Liver (tissue), 9 donors: ENCODE measurements around the gene KRT8. TPM values are rescaled to one million over a fixed set of nuclear protein-coding genes. Genes with fewer than 3 reads are reported as not detected.

Experiments used
- DNase-seq: peaks from one replicate; pipeline ENCODE4 v3.0.0-alpha.2; 2017; ENCODE audit warnings: low spot score
- H3K27ac ChIP-seq, 2 donors: one replicate each; pipeline ENCODE4 v1.7.0; 2013; ENCODE audit warnings: inconsistent platforms in 2 of 2, low read length in 2 of 2, control low read depth in 1 of 2, low read depth in 1 of 2, mild to moderate bottlenecking in 1 of 2
- H3K27me3 ChIP-seq, 4 donors: one replicate each; pipeline versions ENCODE4 v1.6.1 to v1.7.0; 2013; ENCODE audit warnings: low read length in 3 of 4, inconsistent platforms in 1 of 4, mild to moderate bottlenecking in 1 of 4, moderate library complexity in 1 of 4; ENCODE audit not compliant: control insufficient read depth in 4 of 4, insufficient read depth in 4 of 4
- H3K36me3 ChIP-seq, 4 donors: one replicate each; pipeline versions ENCODE4 v1.6.1 to v1.7.0; 2013; ENCODE audit warnings: low read length in 3 of 4, mild to moderate bottlenecking in 3 of 4, low read depth in 1 of 4, moderate library complexity in 1 of 4; ENCODE audit not compliant: control insufficient read depth in 4 of 4, insufficient read depth in 3 of 4
- H3K4me1 ChIP-seq, 4 donors: one replicate each; pipeline versions ENCODE4 v1.6.1 to v1.7.0; 2013; ENCODE audit warnings: low read length in 3 of 4, mild to moderate bottlenecking in 3 of 4, moderate library complexity in 1 of 4; ENCODE audit not compliant: control insufficient read depth in 4 of 4, insufficient read depth in 4 of 4
- H3K4me3 ChIP-seq, 3 donors: one replicate each; pipeline versions ENCODE4 v1.6.1 to v1.7.0; 2013; ENCODE audit warnings: low read length in 3 of 3, control low read depth in 1 of 3, low read depth in 1 of 3, mild to moderate bottlenecking in 1 of 3
- H3K9ac ChIP-seq, 2 donors: one replicate each; pipeline ENCODE4 v1.7.0; 2013; ENCODE audit warnings: low read length in 2 of 2, mild to moderate bottlenecking in 2 of 2, moderate library complexity in 2 of 2, control low read depth in 1 of 2, low read depth in 1 of 2
- H3K9me3 ChIP-seq, 4 donors: one replicate each; pipeline versions ENCODE4 v1.6.1 to v1.7.0; 2013; ENCODE audit warnings: low read length in 3 of 4; ENCODE audit not compliant: control insufficient read depth in 4 of 4
- ATF3 ChIP-seq: IDR thresholded peaks from 2 replicates; pipeline ENCODE4 v1.6.1; 2016; ENCODE audit warnings: antibody characterized with exemption
- CTCF ChIP-seq: fragments of 150-350 bp; IDR thresholded peaks from 2 replicates; pipeline ENCODE4 v1.5.1; 2017; ENCODE audit warnings: improper control_type of control experiment, low read depth, low read length; ENCODE audit not compliant: missing input control
- EGR1 ChIP-seq, 2 donors: IDR thresholded peaks; 2 replicates each; pipeline ENCODE4 v1.6.1; 2016 to 2018; ENCODE audit warnings: antibody characterized with exemption in 2 of 2, low read depth in 2 of 2
- FOXA1 ChIP-seq: IDR thresholded peaks from 2 replicates; pipeline ENCODE4 v1.6.1; 2016; ENCODE audit warnings: antibody characterized with exemption
- FOXA2 ChIP-seq: IDR thresholded peaks from 2 replicates; pipeline ENCODE4 v1.6.1; 2016; ENCODE audit warnings: antibody characterized with exemption
- GABPA ChIP-seq, 2 donors: IDR thresholded peaks in 1 of 2; conservative IDR thresholded peaks in 1 of 2; 2 replicates each; pipeline ENCODE4 v1.6.1; 2016; ENCODE audit warnings: antibody characterized with exemption in 2 of 2, mild to moderate bottlenecking in 1 of 2, moderate library complexity in 1 of 2
- HNF4A ChIP-seq, 2 donors: conservative IDR thresholded peaks; 2 replicates each; pipeline ENCODE4 v1.6.1; 2016; ENCODE audit warnings: antibody characterized with exemption in 2 of 2, mild to moderate bottlenecking in 2 of 2
- HNF4G ChIP-seq: IDR thresholded peaks from 2 replicates; pipeline ENCODE4 v1.6.1; 2016; ENCODE audit warnings: antibody characterized with exemption
- JUND ChIP-seq, 2 donors: IDR thresholded peaks; 2 replicates each; pipeline ENCODE4 v1.6.1; 2016; ENCODE audit warnings: antibody characterized with exemption in 2 of 2
- NR2F2 ChIP-seq: IDR thresholded peaks from 2 replicates; pipeline ENCODE4 v1.6.1; 2016; ENCODE audit warnings: antibody characterized with exemption
- RAD21 ChIP-seq, 2 donors: IDR thresholded peaks; 2 replicates each; pipeline ENCODE4 v1.6.1; 2016; ENCODE audit warnings: antibody characterized with exemption in 2 of 2, mild to moderate bottlenecking in 2 of 2
- RXRA ChIP-seq, 2 donors: IDR thresholded peaks; 2 replicates each; pipeline ENCODE4 v1.6.1; 2017 to 2018; ENCODE audit warnings: antibody characterized with exemption in 2 of 2, mild to moderate bottlenecking in 1 of 2
- SP1 ChIP-seq: IDR thresholded peaks from 2 replicates; pipeline ENCODE4 v1.6.1; 2018; ENCODE audit warnings: antibody characterized with exemption, mild to moderate bottlenecking
- TAF1 ChIP-seq: conservative IDR thresholded peaks from 2 replicates; pipeline ENCODE4 v1.6.1; 2016; ENCODE audit warnings: antibody characterized with exemption, mild to moderate bottlenecking
- YY1 ChIP-seq: IDR thresholded peaks from 2 replicates; pipeline ENCODE4 v1.6.1; 2016; ENCODE audit warnings: antibody characterized with exemption, mild to moderate bottlenecking
- ZBTB33 ChIP-seq: IDR thresholded peaks from 2 replicates; pipeline ENCODE4 v1.6.1; 2016; ENCODE audit warnings: antibody characterized with exemption
- WGBS: extraction: QIAGEN DNeasy Blood & Tissue Kit; methylation state at CpG from one replicate; pipeline ENCODE4 v1.1.7; 2013; 5-methylcytosine and 5-hydroxymethylcytosine counted together
- polyA plus RNA-seq, 2 donors: library from polyadenylated mRNA; stranded (reverse) in 1 of 2; unstranded in 1 of 2; fragments of 200-250 nt in 1 of 2; fragments of >200 nt in 1 of 2; fragmentation: Nextera tagmentation in 1 of 2; extraction: Ambion mirVana in 1 of 2; gene quantifications; one replicate each; pipeline versions ENCODE4 v1.2.1 to v1.2.3, GENCODE V29; 2013 to 2015
- total RNA-seq, 2 donors: library from RNA; depleted of rRNA; stranded (reverse); fragments of >200 nt; gene quantifications; one replicate each; pipeline ENCODE4 v1.2.3, GENCODE V29; 2014
- TF ChIP-seq, protein P1 (sequence below): IDR thresholded peaks from 2 replicates; pipeline ENCODE4 v1.6.1; 2016; ENCODE audit warnings: antibody characterized with exemption
- TF ChIP-seq, protein P2 (sequence below): IDR thresholded peaks from 2 replicates; pipeline ENCODE4 v1.6.1; 2016; ENCODE audit warnings: antibody characterized with exemption, mild to moderate bottlenecking
- donor health status: healthy.
- donor health status: healthy.
- donor health status: healthy.
- donor health status: healthy.
- donor health status: healthy.

The KRT8 gene
- total and polyA plus RNA-seq, 4 donors = 128 to 383 (median 198) TPM

DNA sequence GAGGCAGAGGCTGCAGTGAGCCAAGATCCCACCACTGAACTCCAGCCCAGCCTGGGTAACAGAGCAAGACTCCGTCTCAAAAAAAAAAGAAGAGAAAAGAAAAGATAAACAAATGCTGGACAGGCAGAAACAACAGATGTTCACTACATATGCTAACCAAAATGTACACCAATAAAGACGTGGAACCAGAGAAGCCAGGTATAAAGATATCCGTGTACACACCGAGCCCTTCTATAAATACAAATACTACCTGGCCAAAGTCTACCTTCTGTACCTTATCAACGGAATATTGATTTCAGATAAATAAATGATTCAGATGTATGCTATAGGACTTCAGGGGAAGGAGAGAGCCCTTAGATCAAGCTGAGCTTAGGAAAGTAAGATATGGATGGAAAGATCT lies 10.8 kb upstream of the KRT8 start (continued):
- TF ChIP-seq YY1 (no peak), JUND (IDR thresholded peaks at IDR 0.05) (no peak)

GRCh38 chr12:52914576-52915121 lies 9.8 kb upstream of the KRT8 start:
- Histone ChIP-seq H3K4me3 (no peak overlapping the region), H3K9ac (no peak overlapping the region), H3K36me3 (no peaks in the 10 kb centered on the region), H3K27ac (no peak overlapping the region), H3K9me3 (no peaks in the 10 kb centered on the region), H3K4me1 (no peaks in the 10 kb centered on the region), H3K27me3 (no peaks in the 10 kb centered on the region)
- no peak for DNase-seq
- TF ChIP-seq RAD21 (IDR thresholded peaks at IDR 0.05) = no peak
- TF ChIP-seq, protein P1, sequence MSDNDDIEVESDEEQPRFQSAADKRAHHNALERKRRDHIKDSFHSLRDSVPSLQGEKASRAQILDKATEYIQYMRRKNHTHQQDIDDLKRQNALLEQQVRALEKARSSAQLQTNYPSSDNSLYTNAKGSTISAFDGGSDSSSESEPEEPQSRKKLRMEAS = no peak
- TF ChIP-seq NR2F2 = no peak
- TF ChIP-seq JUND (IDR thresholded peaks at IDR 0.05) = no peak
- no peak for TF ChIP-seq RXRA (IDR thresholded peaks at IDR 0.05)
- TF ChIP-seq EGR1 (IDR thresholded peaks at IDR 0.05; ENCODE audit: low read depth in 2 of 2) = no peak
- no peak for TF ChIP-seq SP1
- 83% methylated on average over 7 of the region's 7 CpGs for WGBS

DNA sequence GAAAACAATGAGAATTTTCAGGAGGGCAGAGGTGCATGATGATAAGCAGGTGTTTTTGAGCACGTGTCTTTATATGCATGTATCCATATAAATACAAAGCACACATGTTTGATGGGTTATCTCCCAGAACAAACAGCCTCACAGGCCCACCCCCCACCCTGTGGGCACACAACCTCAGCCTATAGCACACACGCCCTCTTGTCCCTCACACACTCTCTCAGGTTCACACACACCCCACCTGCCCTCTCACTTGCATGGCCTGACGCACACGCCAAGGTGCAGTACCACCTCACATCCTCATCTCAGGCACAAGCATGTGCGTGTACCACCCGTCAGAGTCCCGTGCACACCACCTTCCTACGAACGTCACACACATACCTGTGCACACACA lies 8.6 kb upstream of the KRT8 start:
- Histone ChIP-seq H3K9ac (no peak overlapping the region), H3K36me3 (no peaks in the 10 kb centered on the region), H3K27me3 (no peaks in the 10 kb centered on the region), H3K4me3 (no peak overlapping the region), H3K9me3 (no peaks in the 10 kb centered on the region), H3K4me1 (no peaks in the 10 kb centered on the region), H3K27ac (no peak overlapping the region)
- TF ChIP-seq HNF4A (conservative IDR thresholded peaks at IDR 0.05) = no peak
- no peak for TF ChIP-seq NR2F2
- TF ChIP-seq, protein P1 = no peak
- no peak for TF ChIP-seq JUND (IDR thresholded peaks at IDR 0.05)
- no peak for TF ChIP-seq EGR1 (IDR thresholded peaks at IDR 0.05; ENCODE audit: low read depth in 2 of 2)
- no peak for TF ChIP-seq FOXA2
- TF ChIP-seq HNF4G = no peak
- TF ChIP-seq YY1 = no peak
- TF ChIP-seq RAD21 (IDR thresholded peaks at IDR 0.05) = no peak
- no peak for TF ChIP-seq RXRA (IDR thresholded peaks at IDR 0.05)
- TF ChIP-seq ATF3 = no peak
- no peak for TF ChIP-seq SP1
- TF ChIP-seq GABPA (IDR thresholded peaks at IDR 0.05 in 1 of 2, conservative IDR thresholded peaks at IDR 0.05 in 1 of 2) = no peak
- TF ChIP-seq FOXA1 = no peak
- TF ChIP-seq CTCF = no peak
- no peak for TF ChIP-seq ZBTB33
- TF ChIP-seq, protein P2, sequence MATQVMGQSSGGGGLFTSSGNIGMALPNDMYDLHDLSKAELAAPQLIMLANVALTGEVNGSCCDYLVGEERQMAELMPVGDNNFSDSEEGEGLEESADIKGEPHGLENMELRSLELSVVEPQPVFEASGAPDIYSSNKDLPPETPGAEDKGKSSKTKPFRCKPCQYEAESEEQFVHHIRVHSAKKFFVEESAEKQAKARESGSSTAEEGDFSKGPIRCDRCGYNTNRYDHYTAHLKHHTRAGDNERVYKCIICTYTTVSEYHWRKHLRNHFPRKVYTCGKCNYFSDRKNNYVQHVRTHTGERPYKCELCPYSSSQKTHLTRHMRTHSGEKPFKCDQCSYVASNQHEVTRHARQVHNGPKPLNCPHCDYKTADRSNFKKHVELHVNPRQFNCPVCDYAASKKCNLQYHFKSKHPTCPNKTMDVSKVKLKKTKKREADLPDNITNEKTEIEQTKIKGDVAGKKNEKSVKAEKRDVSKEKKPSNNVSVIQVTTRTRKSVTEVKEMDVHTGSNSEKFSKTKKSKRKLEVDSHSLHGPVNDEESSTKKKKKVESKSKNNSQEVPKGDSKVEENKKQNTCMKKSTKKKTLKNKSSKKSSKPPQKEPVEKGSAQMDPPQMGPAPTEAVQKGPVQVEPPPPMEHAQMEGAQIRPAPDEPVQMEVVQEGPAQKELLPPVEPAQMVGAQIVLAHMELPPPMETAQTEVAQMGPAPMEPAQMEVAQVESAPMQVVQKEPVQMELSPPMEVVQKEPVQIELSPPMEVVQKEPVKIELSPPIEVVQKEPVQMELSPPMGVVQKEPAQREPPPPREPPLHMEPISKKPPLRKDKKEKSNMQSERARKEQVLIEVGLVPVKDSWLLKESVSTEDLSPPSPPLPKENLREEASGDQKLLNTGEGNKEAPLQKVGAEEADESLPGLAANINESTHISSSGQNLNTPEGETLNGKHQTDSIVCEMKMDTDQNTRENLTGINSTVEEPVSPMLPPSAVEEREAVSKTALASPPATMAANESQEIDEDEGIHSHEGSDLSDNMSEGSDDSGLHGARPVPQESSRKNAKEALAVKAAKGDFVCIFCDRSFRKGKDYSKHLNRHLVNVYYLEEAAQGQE = no peak
- no peak for TF ChIP-seq TAF1
- no peak for DNase-seq
- 86% methylated on average over 9 of the region's 9 CpGs for WGBS
